NB4 (cell line): Measurements from ENCODE around the gene RARB.

Source experiments
- DNase-seq: peaks from one replicate; pipeline ENCODE4 v3.0.0; 2010; ENCODE audit warnings: low read depth
- H3K4me3 ChIP-seq: one replicate; pipeline ENCODE4 v1.5.1; 2011; ENCODE audit warnings: mild to moderate bottlenecking, low read depth, low read length, moderate library complexity
- CTCF ChIP-seq: IDR thresholded peaks from one replicate; pipeline ENCODE4 v1.5.1; 2012; ENCODE audit warnings: low read depth, low read length
- MAX ChIP-seq: IDR thresholded peaks from 2 replicates; pipeline ENCODE4 v1.6.1; 2011; ENCODE audit warnings: low read depth, low read length
- MYC ChIP-seq: IDR thresholded peaks from 2 replicates; pipeline ENCODE4 v1.6.1; 2011; ENCODE audit warnings: low read depth, low read length
- POLR2A ChIP-seq: IDR thresholded peaks from 2 replicates; pipeline ENCODE4 v1.6.1; 2011; ENCODE audit warnings: mild to moderate bottlenecking; ENCODE audit not compliant: insufficient read length; ENCODE audit errors: extremely low read depth

RARB gene

GRCh38 chr3:25452740-25453139, 24.7 kb downstream of the RARB start:
- no peak for TF ChIP-seq MAX
- no peak for TF ChIP-seq CTCF
- TF ChIP-seq MYC: no peak
- TF ChIP-seq POLR2A: no peak
- DNase-seq: no peak
- no peak overlapping the region for H3K4me3 ChIP-seq

- no peak overlapping the region for H3K4me3 ChIP-seq
- no peak for DNase-seq
- TF ChIP-seq CTCF: no peak
- no peak for TF ChIP-seq POLR2A
- TF ChIP-seq MYC: no peak
- no peak for TF ChIP-seq MAX
Observed at GRCh38 chr3:25453619-25454004, 25.5 kb downstream of the RARB start.

GRCh38 chr3:25454005-25454927, 26.2 kb downstream of the RARB start:
- no peak overlapping the region for H3K4me3 ChIP-seq
- no peak for TF ChIP-seq POLR2A
- TF ChIP-seq CTCF: no peak
- no peak for TF ChIP-seq MAX
- DNase-seq: no peak

GRCh38 chr3:25455441-25456132, 27.5 kb downstream of the RARB start:
- no peak for DNase-seq
- TF ChIP-seq CTCF (no peak), POLR2A (no peak)
- no peak overlapping the region for H3K4me3 ChIP-seq

GRCh38 chr3:25456723-25457670, 28.9 kb downstream of the RARB start:
- no peak overlapping the region for H3K4me3 ChIP-seq
- DNase-seq: no peak
- TF ChIP-seq MAX (no peak), CTCF (no peak), POLR2A (no peak), MYC (no peak)
